Panc1 (cell line): ENCODE data around the gene SCIMP. TPM values are rescaled to one million over a fixed set of nuclear protein-coding genes. Genes with fewer than 3 reads are reported as not detected.

Experiments
- ATAC-seq: fragments of 200-7000 bp; cut with Tn5 transposase; 2 replicates; pipeline ENCODE4 v1.9.1; 2020; ENCODE audit warnings: mild to moderate bottlenecking, moderate library complexity
- BruUV-seq: library from RNA; stranded (reverse); fragments of 400-500 nt; replicated peaks from 2 replicates; lab custom pipeline; 2021; lab: Mats Ljungman, UMichigan
- CTCF ChIA-PET: fragments of 300-600 bp; sonication (Branson Sonifier 250); formaldehyde crosslinking; loops from one replicate; lab custom pipeline; 2022; ENCODE audit warnings: antibody characterized with exemption; lab: Charles Lee
- POLR2A ChIA-PET: fragments of 300-600 bp; sonication (Branson Sonifier 250); formaldehyde crosslinking; loops from one replicate; lab custom pipeline; 2022; ENCODE audit warnings: antibody characterized with exemption; lab: Charles Lee
- DNase-seq: peaks from one replicate; pipeline ENCODE4 v3.0.0-alpha.2; 2010; ENCODE audit warnings: low read depth, low spot score
- H3K27ac ChIP-seq: 2 replicates; pipeline ENCODE4 v1.5.1; 2011; ENCODE audit warnings: mild to moderate bottlenecking, low read length, inconsistent platforms
- H3K27me3 ChIP-seq: fragments of 200-500 bp; sonication (Bioruptor generic); 2 replicates; pipeline ENCODE4 v1.6.0; 2014; ENCODE audit warnings: low read length, inconsistent platforms; ENCODE audit not compliant: control insufficient read depth, insufficient read depth
- H3K36me3 ChIP-seq: fragments of 200-500 bp; sonication (Bioruptor generic); 2 replicates; pipeline ENCODE4 v1.5.1; 2014; ENCODE audit warnings: inconsistent platforms, mild to moderate bottlenecking, low read length, moderate library complexity; ENCODE audit not compliant: control insufficient read depth, insufficient read depth
- H3K4me1 ChIP-seq: 2 replicates; pipeline ENCODE4 v1.5.1; 2011; ENCODE audit warnings: inconsistent platforms, mild to moderate bottlenecking, low read length, moderate library complexity; ENCODE audit not compliant: control insufficient read depth, insufficient read depth
- H3K4me3 ChIP-seq, 2 experiments: 2 replicates each; pipeline ENCODE4 v1.5.1; 2011 to 2012; ENCODE audit warnings: low read depth in 2 of 2, low read length in 2 of 2, mild to moderate bottlenecking in 2 of 2, inconsistent platforms in 1 of 2, moderate library complexity in 1 of 2
- H3K9me3 ChIP-seq: fragments of 200-500 bp; sonication (Bioruptor generic); 2 replicates; pipeline ENCODE4 v1.5.1; 2014; ENCODE audit warnings: low read depth, mild to moderate bottlenecking, inconsistent platforms, low read length, moderate library complexity; ENCODE audit not compliant: control insufficient read depth, insufficient read depth
- CTCF ChIP-seq: fragments of 450-650 bp; IDR thresholded peaks from 2 replicates; pipeline ENCODE4 v1.5.1; 2017; ENCODE audit warnings: mild to moderate bottlenecking
- POLR2AphosphoS5 ChIP-seq: IDR thresholded peaks from 2 replicates; pipeline ENCODE4 v1.6.1; 2012; ENCODE audit warnings: mild to moderate bottlenecking, low read depth, low read length, moderate library complexity
- REST ChIP-seq, 2 experiments: IDR thresholded peaks; 2 replicates each; pipeline ENCODE4 v1.6.1; 2011 to 2012; ENCODE audit warnings: low read depth in 2 of 2, control low read depth in 1 of 2, low read length in 1 of 2, mild to moderate bottlenecking in 1 of 2, moderate library complexity in 1 of 2; ENCODE audit not compliant: insufficient read depth in 1 of 2
- SIN3A ChIP-seq: IDR thresholded peaks from 2 replicates; pipeline ENCODE4 v1.6.1; 2012; ENCODE audit warnings: low read depth, mild to moderate bottlenecking, low read length, moderate library complexity, borderline replicate concordance; ENCODE audit not compliant: insufficient read depth
- TCF7L2 ChIP-seq: IDR thresholded peaks from 2 replicates; pipeline ENCODE4 v1.6.1; 2011; ENCODE audit warnings: mild to moderate bottlenecking, low read depth, low read length, inconsistent platforms
- in situ Hi-C: cut with HindIII; loops from 2 replicates; pipeline ENCODE4 v1.10.0; 2016; ENCODE audit warnings: low sequenced_read_pairs, low pct_unique_long_range_greater_than_20kb
- intact Hi-C: fragments of 100-400 bp; cut with micrococcal nuclease; formaldehyde crosslinking; loops from one replicate; pipeline ENCODE4 v1.10.0; 2022; ENCODE audit not compliant: unreplicated experiment
- total RNA-seq: library from RNA; stranded (reverse); gene quantifications from one replicate; pipeline ENCODE4 v1.2.1, GENCODE V29; 2021; ENCODE audit not compliant: unreplicated experiment

SCIMP gene
- total RNA-seq, 1 experiment from 2014 or later: not detected

GRCh38 chr17:5191541-5192417, 42.9 kb downstream of the SCIMP start, which contains the start of gene ZNF594:
Gene ZNF594, minus strand, starts transcription at chr17:5191868. Its CDS starts 7,612 bp downstream, at chr17:5184256.
- intact Hi-C loops (no loop called here), in situ Hi-C loops (no loop called here)
- peak within 1 kb of the TSS; percentile 65 to 76 for H3K4me3 ChIP-seq
- peaks cover 4% of the 10 kb centered on the region; the same call in 1 of the 2 replicates for H3K36me3 ChIP-seq
- ATAC-seq: peak; percentile 100
- DNase-seq: peak; percentile 77
- no peaks in the 10 kb centered on the region for H3K27me3 ChIP-seq
- POLR2A ChIA-PET: interaction anchor here (0.6 to 0.7 kb wide), 2 partner anchors 14 to 34 kb away, joined by 4 to 7 read pairs; no protein-coding TSS in a partner anchor
- peaks cover 20% of the 10 kb centered on the region for H3K9me3 ChIP-seq
- no TSS peak for BruUV-seq
- CTCF ChIA-PET: no interaction called here
- H3K27ac ChIP-seq: peak within 1 kb of the TSS; percentile 83
- H3K4me1 ChIP-seq: no peaks in the 10 kb centered on the region
- peak; percentile 27; the same call in 1 of the 2 replicates for TF ChIP-seq SIN3A
- TF ChIP-seq CTCF: peak; percentile 90
- peak; percentile 72 for TF ChIP-seq POLR2AphosphoS5
- no peak for TF ChIP-seq TCF7L2
- TF ChIP-seq REST (IDR thresholded peaks at IDR 0.05; ENCODE audit: insufficient read depth in 1 of 2, low read depth in 2 of 2, low read length in 1 of 2): no peak

- in situ Hi-C loops: no loop called here
- Histone ChIP-seq H3K4me3 (no peak overlapping the region), H3K27me3 (no peaks in the 10 kb centered on the region), H3K4me1 (no peaks in the 10 kb centered on the region), H3K27ac (no peak overlapping the region), H3K9me3 (peaks cover 63% of the 10 kb centered on the region), H3K36me3 (no peaks in the 10 kb centered on the region)
- POLR2A ChIA-PET: no interaction called here
- intact Hi-C loops: no loop called here
- ATAC-seq (no peak), DNase-seq (no peak)
- no peak for TF ChIP-seq SIN3A
- TF ChIP-seq TCF7L2: no peak
- TF ChIP-seq REST (IDR thresholded peaks at IDR 0.05; ENCODE audit: insufficient read depth in 1 of 2, low read depth in 2 of 2, low read length in 1 of 2): no peak
- TF ChIP-seq CTCF: no peak
- TF ChIP-seq POLR2AphosphoS5: no peak
- no TSS peak for BruUV-seq
- CTCF ChIA-PET: no interaction called here
Observed at GRCh38 chr17:5184288-5184687, 50.4 kb downstream of the SCIMP start.
